Measurements from ENCODE around the gene SPO11.
A peak's percentile ranks its signal among the peaks of the same experiment; 100 is the strongest.

The SPO11 gene

GRCh38 chr20:57325632-57326356 is 3.8 kb upstream of the SPO11 start:
- TF ChIP-seq ZFX (IDR thresholded peaks at IDR 0.05; ENCODE audit: borderline replicate concordance) (no peak), CTCF (IDR thresholded peaks at IDR 0.05) (no peak)
- H3K27ac ChIP-seq: no peak overlapping the region

- no peak overlapping the region for H3K27ac ChIP-seq
- TF ChIP-seq CTCF (IDR thresholded peaks at IDR 0.05) (no peak), ZFX (IDR thresholded peaks at IDR 0.05; ENCODE audit: borderline replicate concordance) (no peak)
Measured at GRCh38 chr20:57326667-57327455, 2.7 kb upstream of the SPO11 start.

- no peak for TF ChIP-seq ZFX (IDR thresholded peaks at IDR 0.05; ENCODE audit: borderline replicate concordance)
- no peak for TF ChIP-seq CTCF (IDR thresholded peaks at IDR 0.05)
- no peak overlapping the region for H3K27ac ChIP-seq
Measured at GRCh38 chr20:57327820-57328219, 1.8 kb upstream of the SPO11 start.

GRCh38 chr20:57330998-57331397 is 1.4 kb downstream of the SPO11 start:
- H3K27ac ChIP-seq: no peak overlapping the region
- TF ChIP-seq ZFX (IDR thresholded peaks at IDR 0.05; ENCODE audit: borderline replicate concordance) (no peak), CTCF (IDR thresholded peaks at IDR 0.05) (no peak)

- TF ChIP-seq CTCF (IDR thresholded peaks at IDR 0.05): peak; percentile 33
- no peak for TF ChIP-seq ZFX (IDR thresholded peaks at IDR 0.05; ENCODE audit: borderline replicate concordance)
Measured at GRCh38 chr20:57332105-57333089, 2.8 kb downstream of the SPO11 start.

GRCh38 chr20:57335392-57335791 is 5.8 kb downstream of the SPO11 start:
- TF ChIP-seq ZFX (IDR thresholded peaks at IDR 0.05; ENCODE audit: borderline replicate concordance): no peak
- no peak for TF ChIP-seq CTCF (IDR thresholded peaks at IDR 0.05)
- H3K27ac ChIP-seq: no peak overlapping the region

More at GRCh38 chr20:57332105-57333089, 2.8 kb downstream of the SPO11 start:
- H3K27ac ChIP-seq: no peak overlapping the region

Measured in 22Rv1 (cell line).